NOMO-1 treated with DMSO at 0.1 percent for 48 hours (cell line): Measurements from ENCODE around the gene PURB.
"Not testable (repeated sequence)": the region's sequence is repeated elsewhere in the genome, so short reads cannot be mapped to it uniquely, and the experiment has no call there.

Experiments used
- DNase-seq: peaks from one replicate; lab custom pipeline; 2025; ENCODE audit not compliant: unreplicated experiment; lab: John Stamatoyannopoulos, UW

PURB gene

GRCh38 chr7:44893710-44894234, 8.4 kb upstream of the PURB start:
- no peak for DNase-seq

DNA sequence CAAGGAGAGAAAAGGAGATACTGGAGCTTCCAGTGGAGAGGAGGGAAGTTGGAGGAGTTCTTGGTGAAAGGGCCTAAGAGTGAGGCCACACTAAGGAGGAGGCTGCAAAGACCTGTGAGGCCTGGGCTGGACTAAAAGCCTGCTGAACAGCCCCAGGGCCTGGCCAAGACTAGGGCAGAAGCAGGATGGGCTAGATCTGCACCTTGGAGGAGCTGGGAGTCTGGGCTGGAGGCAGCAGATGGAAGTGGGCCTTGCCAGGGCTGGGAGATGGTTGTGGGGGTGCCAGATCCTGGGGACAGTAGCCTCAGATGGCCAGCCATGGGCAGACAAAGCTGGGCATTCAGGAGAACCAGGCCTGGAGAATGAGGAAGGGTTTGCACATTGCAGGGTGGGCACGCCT, 6.5 kb upstream of the PURB start:
- no peak for DNase-seq

- no peak for DNase-seq
Observed at GRCh38 chr7:44891372-44891771, 6.0 kb upstream of the PURB start.

DNA sequence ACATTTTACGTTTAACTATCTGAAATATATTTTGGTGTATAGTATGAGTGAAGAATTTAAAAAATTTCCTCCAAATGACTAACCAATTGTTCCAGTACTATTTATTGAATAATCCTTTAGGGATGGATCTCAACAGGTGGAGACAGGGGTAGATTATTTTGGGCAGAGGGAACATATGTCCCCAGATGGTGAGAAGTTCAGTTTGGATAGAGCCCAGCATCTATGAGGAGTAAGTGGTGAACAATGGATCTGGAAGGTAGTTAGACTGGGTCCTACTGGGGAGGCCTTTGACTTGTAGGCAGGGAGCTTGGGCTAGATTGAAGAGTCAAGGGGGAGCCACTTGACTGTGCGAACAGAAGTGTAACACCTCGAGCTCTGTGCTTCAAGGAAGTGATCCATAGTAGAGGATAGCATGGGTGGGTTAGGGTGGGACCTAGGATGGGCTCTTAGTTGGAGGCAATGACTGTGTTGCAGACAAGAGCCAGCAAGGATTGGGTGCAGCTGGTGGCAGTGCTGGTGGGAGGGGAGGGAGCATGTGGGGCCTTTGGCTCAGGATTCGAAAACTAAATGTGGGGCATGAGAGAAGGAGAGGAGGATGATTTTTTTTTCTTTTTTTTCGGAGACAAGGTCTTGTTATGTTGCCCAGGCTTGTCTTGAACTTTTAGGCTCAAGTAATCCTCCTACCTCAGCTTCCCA, 3.9 kb upstream of the PURB start:
- no peak for DNase-seq

DNA sequence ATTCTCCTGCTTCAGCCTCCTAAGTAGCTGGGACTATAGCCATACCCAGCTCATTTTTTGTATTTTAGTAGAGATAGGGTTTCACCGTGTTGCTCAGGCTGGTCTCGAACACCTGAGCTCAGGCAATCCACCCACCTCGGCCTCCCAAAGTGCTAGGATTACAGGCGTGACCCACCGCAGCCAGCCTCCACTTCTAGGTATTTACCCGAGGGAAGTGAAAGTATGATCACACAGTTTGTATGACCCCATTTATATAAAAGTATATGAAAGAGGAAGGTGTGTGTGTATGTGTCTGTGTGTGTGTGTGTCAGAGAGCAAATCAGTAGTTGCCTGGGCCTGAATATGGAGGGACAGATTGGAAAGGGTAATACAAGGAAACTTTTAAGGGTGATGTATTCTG, 2.0 kb upstream of the PURB start:
- peak; percentile 69 for DNase-seq

GRCh38 chr7:44884621-44885393, 523 bp downstream of the PURB start:
- DNase-seq: no peak

DNA sequence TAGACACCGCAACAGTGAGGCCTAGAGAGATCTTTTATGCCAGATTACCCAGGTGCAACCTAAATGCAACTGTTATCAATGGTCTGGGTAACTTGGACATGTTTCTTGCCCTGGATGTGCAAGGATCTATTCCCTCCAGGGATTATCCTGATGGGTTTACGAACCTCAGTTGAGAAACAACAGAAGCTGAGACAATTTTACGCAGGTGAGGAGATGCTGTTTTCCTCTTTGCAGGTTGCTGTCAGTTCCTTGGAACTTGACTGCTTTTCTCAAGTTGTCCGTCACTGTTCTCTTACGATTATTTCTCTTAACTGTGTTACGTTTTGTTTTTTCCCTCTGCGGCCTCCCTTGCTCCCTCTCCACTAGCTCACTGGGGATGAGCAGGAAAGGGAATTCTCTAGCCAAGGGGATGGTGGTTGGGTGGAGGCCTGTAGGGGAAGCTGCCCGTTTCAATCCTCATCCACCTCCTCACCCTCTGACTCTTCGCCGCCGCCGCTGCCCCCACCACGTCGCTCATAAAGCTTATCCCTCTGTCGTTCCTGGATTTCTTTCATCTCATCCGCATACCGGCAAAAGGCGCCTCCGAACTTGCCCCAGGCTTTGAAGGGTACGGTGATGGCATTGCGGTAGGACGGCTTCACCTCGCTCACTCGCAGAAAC, 1.2 kb downstream of the PURB start:
- no peak for DNase-seq

GRCh38 chr7:44882899-44883298, 2.4 kb downstream of the PURB start:
- DNase-seq: no peak

DNA sequence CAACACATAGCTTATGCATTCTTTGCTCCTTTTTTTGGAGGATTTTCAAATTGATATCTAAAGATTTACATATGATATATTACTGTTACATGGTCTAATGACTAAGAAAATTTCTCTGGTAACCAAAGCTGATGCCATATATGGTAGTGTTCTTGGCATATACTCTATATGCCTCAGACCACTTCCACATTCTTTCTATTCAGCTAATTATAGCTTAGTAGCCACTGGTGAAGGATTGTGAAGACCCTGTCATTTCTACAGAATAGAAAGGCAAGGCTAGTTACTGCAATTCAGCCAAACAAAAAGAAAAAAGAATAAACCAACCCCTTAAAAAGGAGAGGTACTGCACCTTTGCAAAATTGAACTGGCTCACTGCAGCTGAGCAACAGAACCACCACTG, 3.7 kb downstream of the PURB start:
- DNase-seq: peak; percentile 77

DNA sequence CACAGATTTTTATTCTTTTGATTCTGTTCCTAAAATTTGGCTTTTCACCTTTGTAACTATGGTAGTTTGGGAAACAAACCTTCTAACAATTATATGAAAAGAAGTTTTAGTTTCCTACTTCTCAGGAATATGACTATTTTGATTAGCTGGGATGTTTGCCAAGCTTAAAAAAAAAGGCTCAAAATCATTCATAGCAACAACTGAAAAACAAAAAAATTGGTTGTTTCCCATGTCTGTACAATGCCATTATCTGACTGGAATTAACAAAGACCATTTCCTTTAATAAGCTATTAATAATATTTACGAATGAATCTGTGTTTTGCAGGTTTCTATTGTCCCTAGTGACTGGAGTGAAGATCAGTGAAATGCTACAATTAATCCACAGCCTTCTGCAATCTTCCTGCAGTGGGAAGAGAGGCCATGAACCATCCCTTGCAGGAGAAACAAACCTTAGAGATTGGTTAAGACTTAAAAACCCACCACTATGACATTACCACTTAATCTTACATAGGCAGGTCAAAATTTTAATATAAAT, 4.2 kb downstream of the PURB start:
- DNase-seq: no peak

- peak; percentile 13 for DNase-seq
Observed at GRCh38 chr7:44880317-44881018, 4.9 kb downstream of the PURB start.

- DNase-seq: no peak
Observed at GRCh38 chr7:44876393-44876792, 8.9 kb downstream of the PURB start.

- no peak for DNase-seq
Observed at GRCh38 chr7:44875241-44875640, 10.1 kb downstream of the PURB start.

GRCh38 chr7:44872787-44873186, 12.5 kb downstream of the PURB start:
- no peak for DNase-seq

DNA sequence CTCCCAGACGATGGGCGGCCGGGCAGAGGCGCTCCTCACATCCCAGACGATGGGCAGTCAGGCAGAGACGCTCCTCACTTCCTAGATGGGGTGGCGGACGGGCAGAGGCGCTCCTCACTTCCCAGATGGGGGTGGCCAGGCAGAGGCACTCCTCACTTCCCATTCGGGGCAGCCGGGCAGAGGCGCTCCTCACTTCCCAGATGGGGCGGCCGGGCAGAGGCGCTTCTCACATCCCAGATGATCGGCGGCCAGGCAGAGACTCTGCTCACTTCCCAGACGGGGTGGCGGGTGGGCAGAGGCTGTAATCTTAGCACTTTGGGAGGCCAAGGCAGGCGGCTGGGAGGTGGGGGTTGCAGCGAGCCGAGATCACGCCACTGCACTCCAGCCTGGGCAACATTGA, 13.4 kb downstream of the PURB start:
- DNase-seq: not testable (repeated sequence)

GRCh38 chr7:44870780-44871179, 14.6 kb downstream of the PURB start:
- DNase-seq: not testable (repeated sequence)

DNA sequence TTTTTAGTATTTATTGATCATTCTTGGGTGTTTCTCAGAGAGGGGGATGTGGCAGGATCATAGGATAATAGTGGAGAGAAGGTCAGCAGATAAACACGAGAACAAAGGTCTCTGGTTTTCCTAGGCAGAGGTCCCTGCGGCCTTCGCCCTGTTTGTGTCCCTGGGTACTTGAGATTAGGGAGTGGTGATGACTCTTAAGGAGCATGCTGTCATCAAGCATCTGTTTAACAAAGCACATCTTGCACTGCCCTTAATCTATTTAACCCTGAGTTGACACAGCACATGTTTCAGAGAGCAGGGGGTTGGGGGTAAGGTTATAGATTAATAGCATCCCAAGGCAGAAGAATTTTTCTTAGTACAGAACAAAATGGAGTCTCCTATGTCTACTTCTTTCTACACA, 15.0 kb downstream of the PURB start:
- DNase-seq: not testable (repeated sequence)

- no peak for DNase-seq
Observed at GRCh38 chr7:44867073-44867995, 18.0 kb downstream of the PURB start.

DNA sequence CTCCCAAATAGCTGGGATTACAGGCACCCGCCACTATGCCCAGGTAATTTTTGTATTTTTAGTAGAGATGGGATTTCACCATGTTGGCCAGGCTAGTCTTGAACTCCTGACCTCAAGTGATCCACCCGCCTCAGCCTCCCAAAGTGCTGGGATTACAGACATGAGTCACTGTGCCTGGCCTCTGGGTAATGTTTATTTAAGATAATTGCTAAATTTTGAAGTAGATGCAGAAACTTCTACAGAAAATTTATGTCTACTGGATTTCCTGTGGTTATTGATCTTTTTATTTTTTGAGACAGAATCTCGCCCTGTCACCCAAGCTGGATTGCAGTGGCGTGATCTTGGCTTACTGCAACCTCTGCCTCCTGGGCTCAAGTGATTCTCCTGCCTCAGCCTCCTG, 23.4 kb downstream of the PURB start:
- peak; percentile 57 for DNase-seq

GRCh38 chr7:44858161-44858560, 27.2 kb downstream of the PURB start:
- DNase-seq: no peak
